ENCODE data around the gene YWHAE. TPM values are rescaled to one million over a fixed set of nuclear protein-coding genes. Genes with fewer than 3 reads are reported as not detected.

YWHAE gene
- total RNA-seq, 1 experiment from 2014 or later: 1,282 TPM

DNA sequence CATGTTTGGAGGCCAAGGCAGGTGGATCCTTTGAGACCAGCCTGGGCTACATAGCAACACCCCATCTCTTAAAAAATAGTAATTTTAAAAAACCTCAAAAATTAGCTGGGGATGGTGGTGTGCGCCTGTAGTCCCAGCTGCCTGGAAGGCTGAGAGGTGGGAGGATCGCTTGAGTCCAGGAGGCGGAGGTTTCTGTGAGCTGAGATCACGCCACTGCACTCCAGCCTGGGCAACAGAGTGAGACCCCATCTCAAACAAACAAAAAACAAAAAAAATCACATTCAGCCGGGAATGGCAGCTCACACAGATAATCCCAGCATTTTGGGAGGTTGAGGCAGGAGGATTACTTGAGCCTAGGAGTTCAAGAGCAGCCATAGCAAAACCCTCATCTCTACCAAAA is 16.4 kb upstream of the YWHAE start:
- Mint-ChIP-seq H3K36me3 (ENCODE audit: insufficient read depth in 1 of 3, low read depth in 3 of 3) (peaks cover 5 to 15% (median 6%) of the 10 kb centered on the region in 3 experiments), H3K27ac (no peak overlapping the region), H3K4me1 (peaks cover 0 to 5% of the 10 kb centered on the region in 2 experiments; a peak in 1 of 4 replicates), H3K27me3 (ENCODE audit: low read depth) (no peaks in the 10 kb centered on the region), H3K9me3 (no peaks in the 10 kb centered on the region), H3K4me3 (no peak overlapping the region)
- Histone ChIP-seq H3K23me2 (ENCODE audit: insufficient read length, low read depth, low read length, poor library complexity, severe bottlenecking) (no peaks in the 10 kb centered on the region), H4K8ac (replicated peaks; ENCODE audit: insufficient read length, low read depth, low read length) (no peak overlapping the region), H3K27me3 (ENCODE audit: insufficient read depth, low read length) (no peaks in the 10 kb centered on the region), H3K79me1 (ENCODE audit: insufficient read depth, low read depth, low read length, poor library complexity, severe bottlenecking) (no peaks in the 10 kb centered on the region), H2BK5ac (ENCODE audit: insufficient read length, low read length) (no peak overlapping the region), H3K9ac (ENCODE audit: extremely low read depth, insufficient read length, low read length) (no peak overlapping the region), H2AFZ (ENCODE audit: low read length) (no peak overlapping the region), H3K4me2 (ENCODE audit: insufficient read depth, insufficient read length, low read length) (no peak overlapping the region), H3K4ac (ENCODE audit: low read depth, low read length) (no peak overlapping the region), H3K9me3 (ENCODE audit: control insufficient read depth, low read depth, low read length) (no peaks in the 10 kb centered on the region), H2BK20ac (ENCODE audit: low read depth, low read length, poor library complexity, severe bottlenecking) (no peak overlapping the region), H3K14ac (ENCODE audit: insufficient read depth, low read length) (no peak overlapping the region), H3K23ac (ENCODE audit: insufficient read length, low read depth, low read length) (no peak overlapping the region), H2AK5ac (ENCODE audit: insufficient read length, low read length) (no peak overlapping the region), H3K4me1 (ENCODE audit: insufficient read depth, low read length) (no peaks in the 10 kb centered on the region), H3K56ac (ENCODE audit: insufficient read length, low read depth, low read length) (no peak overlapping the region), H3T11ph (ENCODE audit: low read length) (no peak overlapping the region), H2BK15ac (ENCODE audit: low read depth, low read length) (no peak overlapping the region), H4K20me1 (ENCODE audit: control insufficient read depth, insufficient read depth, insufficient read length) (no peaks in the 10 kb centered on the region), H2BK120ac (ENCODE audit: low read depth, low read length, poor library complexity, severe bottlenecking) (no peak overlapping the region), H4K91ac (ENCODE audit: insufficient read length, low read depth, low read length) (no peak overlapping the region), H3K79me2 (ENCODE audit: insufficient read depth, low read length) (no peaks in the 10 kb centered on the region), H3K27ac (ENCODE audit: insufficient read length, low read depth, low read length) (no peak overlapping the region), H2BK12ac (ENCODE audit: insufficient read length, low read depth, low read length) (no peak overlapping the region), H3K18ac (ENCODE audit: insufficient read length, low read depth, low read length) (no peak overlapping the region), H4K5ac (ENCODE audit: insufficient read length, low read depth, low read length) (no peak overlapping the region)
- DNase-seq: no peak
- TF ChIP-seq, protein P1, sequence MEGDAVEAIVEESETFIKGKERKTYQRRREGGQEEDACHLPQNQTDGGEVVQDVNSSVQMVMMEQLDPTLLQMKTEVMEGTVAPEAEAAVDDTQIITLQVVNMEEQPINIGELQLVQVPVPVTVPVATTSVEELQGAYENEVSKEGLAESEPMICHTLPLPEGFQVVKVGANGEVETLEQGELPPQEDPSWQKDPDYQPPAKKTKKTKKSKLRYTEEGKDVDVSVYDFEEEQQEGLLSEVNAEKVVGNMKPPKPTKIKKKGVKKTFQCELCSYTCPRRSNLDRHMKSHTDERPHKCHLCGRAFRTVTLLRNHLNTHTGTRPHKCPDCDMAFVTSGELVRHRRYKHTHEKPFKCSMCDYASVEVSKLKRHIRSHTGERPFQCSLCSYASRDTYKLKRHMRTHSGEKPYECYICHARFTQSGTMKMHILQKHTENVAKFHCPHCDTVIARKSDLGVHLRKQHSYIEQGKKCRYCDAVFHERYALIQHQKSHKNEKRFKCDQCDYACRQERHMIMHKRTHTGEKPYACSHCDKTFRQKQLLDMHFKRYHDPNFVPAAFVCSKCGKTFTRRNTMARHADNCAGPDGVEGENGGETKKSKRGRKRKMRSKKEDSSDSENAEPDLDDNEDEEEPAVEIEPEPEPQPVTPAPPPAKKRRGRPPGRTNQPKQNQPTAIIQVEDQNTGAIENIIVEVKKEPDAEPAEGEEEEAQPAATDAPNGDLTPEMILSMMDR (conservative IDR thresholded peaks at IDR 0.05): no peak
- WGBS (ENCODE audit: extremely low coverage, insufficient read length, low lambda C conversion rate): no CpG with 5 or more reads among the region's 5 CpGs

Data from H9 (cell line).